NCI-H2107 treated with DMSO at 0.1 percent for 48 hours (cell line): ENCODE measurements around the gene B3GNT7.
"Not testable (repeated sequence)": the region's sequence is repeated elsewhere in the genome, so short reads cannot be mapped to it uniquely, and the experiment has no call there.

Experiments used
- DNase-seq: peaks from one replicate; lab custom pipeline; 2025; ENCODE audit not compliant: unreplicated experiment; lab: John Stamatoyannopoulos, UW

B3GNT7 gene

GRCh38 chr2:231423176-231423575 lies 27.7 kb downstream of the B3GNT7 start:
- no peak for DNase-seq

- no peak for DNase-seq
Observed at GRCh38 chr2:231425291-231425810, 29.8 kb downstream of the B3GNT7 start.

- no peak for DNase-seq
Observed at GRCh38 chr2:231425811-231426703, 30.5 kb downstream of the B3GNT7 start.

GRCh38 chr2:231427116-231427515 lies 31.6 kb downstream of the B3GNT7 start:
- DNase-seq: no peak

- no peak for DNase-seq
Observed at GRCh38 chr2:231429152-231429551, 33.6 kb downstream of the B3GNT7 start.

GRCh38 chr2:231429901-231430300 lies 34.4 kb downstream of the B3GNT7 start:
- no peak for DNase-seq

GRCh38 chr2:231430437-231430836 lies 34.9 kb downstream of the B3GNT7 start:
- DNase-seq: not testable (repeated sequence)

GRCh38 chr2:231431606-231432005 lies 36.1 kb downstream of the B3GNT7 start:
- no peak for DNase-seq

GRCh38 chr2:231433990-231434389 lies 38.5 kb downstream of the B3GNT7 start:
- DNase-seq: no peak

- DNase-seq: no peak
Observed at GRCh38 chr2:231436957-231437356, 41.4 kb downstream of the B3GNT7 start.

- DNase-seq: no peak
Observed at GRCh38 chr2:231449503-231450054, 54.1 kb downstream of the B3GNT7 start.

GRCh38 chr2:231450548-231450989 lies 55.1 kb downstream of the B3GNT7 start:
- DNase-seq: no peak
